HS-27A (cell line): ENCODE measurements around the gene IARS1.

Source experiments
- DNase-seq: peaks from one replicate; pipeline ENCODE4 v3.0.0-alpha.2; 2012; ENCODE audit warnings: low read depth, missing footprints

The IARS1 gene

GRCh38 chr9:92295240-92295790, 1.8 kb upstream of the IARS1 start:
- DNase-seq = no peak

- DNase-seq = no peak
Observed at GRCh38 chr9:92294297-92294676, 790 bp upstream of the IARS1 start.

DNA sequence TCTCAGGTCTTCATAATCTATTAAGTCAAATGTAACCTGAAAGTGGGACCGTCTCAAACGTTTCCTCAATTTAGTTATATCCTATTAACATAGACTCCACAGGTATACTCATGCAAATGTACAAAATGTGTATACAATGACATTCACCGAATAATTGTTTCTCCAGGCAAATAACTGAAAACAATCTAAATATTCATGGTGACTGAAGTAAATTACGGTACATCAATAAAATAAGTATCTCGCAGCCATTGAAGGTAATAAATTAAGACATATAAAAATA, 482 bp downstream of the IARS1 start:
- DNase-seq = no peak

DNA sequence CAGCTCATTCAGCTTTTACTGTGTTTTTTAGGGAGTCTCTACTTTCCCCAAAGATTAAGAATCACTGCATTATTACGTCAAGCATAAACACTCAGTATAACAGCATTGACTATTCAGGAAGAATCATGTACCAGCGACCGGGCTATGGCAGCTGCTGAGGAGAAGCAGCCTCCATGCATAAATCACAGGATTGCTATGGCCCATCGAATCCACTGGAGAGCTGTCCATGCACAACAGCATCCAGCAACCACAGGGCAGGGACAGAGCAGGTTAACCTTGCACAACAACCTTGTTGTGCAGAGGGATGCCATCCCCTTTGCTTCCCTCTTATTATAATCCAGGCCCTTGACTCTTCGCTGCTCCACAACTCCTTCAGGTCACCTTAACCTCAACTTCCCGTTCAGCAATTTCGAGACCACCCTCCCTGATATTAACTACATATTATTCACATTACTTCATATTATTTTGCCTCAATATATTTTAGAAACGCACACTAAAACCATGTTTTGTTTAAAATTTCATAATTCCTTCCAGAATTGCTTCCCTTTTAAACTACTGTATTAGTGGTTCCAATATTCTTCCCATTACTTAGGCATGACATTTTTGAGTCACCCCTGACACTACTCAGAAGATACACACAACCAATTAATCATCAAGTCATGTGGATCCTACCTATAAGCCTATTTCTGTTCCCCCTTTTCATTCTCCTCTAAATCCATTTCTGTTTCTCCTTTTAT, 991 bp downstream of the IARS1 start:
- no peak for DNase-seq

- no peak for DNase-seq
Observed at GRCh38 chr9:92291577-92291976, 1.9 kb downstream of the IARS1 start.

GRCh38 chr9:92290785-92291429, 2.6 kb downstream of the IARS1 start:
- no peak for DNase-seq

DNA sequence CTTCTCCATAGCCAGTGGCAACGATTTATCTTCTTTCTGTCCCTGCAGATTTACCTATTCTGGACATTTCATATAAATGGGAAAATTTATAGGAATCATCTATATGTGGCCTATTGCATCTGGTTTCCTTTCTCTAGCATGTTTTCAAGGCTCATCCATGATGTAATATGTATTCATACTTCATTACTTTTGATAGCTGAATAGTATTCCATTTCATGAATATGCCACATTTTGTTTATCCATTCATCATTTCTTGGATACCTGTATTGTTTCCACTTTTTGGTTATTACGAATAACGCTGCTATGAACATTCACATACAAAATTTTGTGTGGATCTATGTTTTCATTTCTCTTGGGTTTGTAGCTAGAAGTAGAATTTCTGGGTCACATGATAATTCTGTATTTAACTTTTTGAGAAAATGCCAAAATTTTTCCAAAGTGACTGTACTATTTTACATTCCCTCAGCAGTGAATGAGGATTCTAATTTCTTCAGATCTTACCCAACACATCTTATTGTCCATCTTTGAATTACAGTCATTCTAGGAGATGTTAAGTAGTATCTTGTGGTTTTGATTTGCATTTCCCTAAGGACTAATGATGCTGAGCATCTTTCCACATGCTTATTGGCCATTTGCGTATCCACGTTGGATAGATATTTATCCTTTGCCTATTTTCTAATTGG, 3.6 kb downstream of the IARS1 start:
- no peak for DNase-seq

GRCh38 chr9:92279302-92279701, 14.2 kb downstream of the IARS1 start:
- no peak for DNase-seq

- no peak for DNase-seq
Observed at GRCh38 chr9:92278110-92278509, 15.4 kb downstream of the IARS1 start.

DNA sequence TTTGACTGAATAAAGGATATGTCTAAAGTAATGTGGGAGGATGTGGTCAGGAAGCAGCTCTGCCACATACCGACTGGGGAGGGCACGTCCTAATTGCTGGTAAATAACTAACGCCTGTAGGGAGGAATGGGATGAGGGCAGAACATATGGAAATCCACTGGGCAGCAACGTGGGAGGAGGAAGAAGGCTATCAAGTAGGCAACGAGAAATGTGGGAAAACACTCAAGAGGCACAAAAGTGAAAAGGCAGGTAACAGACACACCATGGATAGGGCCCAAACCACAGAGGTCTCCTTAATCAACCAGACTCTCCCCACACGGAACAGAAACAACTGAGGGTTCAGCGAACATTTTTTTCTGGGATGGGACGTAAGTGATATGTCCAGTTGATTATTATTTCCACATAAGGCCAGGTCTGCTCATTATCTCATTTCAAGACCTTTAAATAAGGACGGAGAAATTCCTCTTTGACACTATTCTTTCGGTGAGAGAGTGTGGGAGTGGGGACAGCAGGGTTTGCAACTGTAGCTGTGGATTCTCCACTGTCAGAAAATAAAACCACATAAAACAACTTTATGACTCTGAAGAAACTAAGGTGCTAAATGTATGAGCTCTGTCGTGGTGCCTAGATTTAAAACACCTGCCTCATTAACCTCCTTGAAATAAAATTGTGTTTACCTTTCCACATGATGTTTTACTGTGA, 17.0 kb downstream of the IARS1 start:
- no peak for DNase-seq

DNA sequence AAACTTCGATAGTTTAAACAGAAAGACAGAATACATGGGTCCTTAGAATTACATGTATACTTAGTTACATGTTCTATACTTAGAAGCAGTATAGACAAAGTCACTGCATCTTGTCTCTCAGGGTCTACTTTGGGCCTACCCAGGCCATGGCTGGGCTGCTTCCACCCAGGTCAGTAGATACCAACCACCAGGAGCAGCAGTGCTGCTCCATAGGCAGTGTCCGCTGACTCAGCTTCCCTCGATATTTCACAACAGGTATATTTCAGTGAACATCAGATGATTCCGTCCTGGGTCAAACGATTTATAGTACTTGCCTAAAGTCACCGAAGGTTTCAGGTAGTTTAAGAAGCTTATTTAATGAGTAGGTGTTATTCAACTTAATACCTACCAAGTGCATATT, 18.0 kb downstream of the IARS1 start:
- no peak for DNase-seq

GRCh38 chr9:92270511-92270910, 23.0 kb downstream of the IARS1 start:
- no peak for DNase-seq

DNA sequence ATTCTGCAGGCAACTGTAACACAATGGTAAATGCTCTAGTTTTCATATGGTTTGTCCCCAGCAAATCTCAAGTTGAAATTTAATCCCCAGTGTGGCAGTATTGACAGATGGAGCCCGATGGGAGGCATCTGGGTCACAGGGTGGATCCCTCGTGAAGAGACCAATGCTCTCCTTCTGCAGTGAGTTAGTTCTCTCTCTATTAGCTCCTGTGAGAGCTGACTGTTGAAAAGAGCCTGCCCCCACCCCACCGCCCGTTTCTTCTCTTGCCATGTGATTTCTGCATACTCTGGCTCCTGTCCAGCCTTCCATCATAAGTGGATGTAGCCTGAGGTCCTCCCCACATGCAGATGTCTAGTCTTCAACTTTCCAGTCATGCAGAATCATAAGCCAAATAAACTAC, 27.0 kb downstream of the IARS1 start:
- no peak for DNase-seq

GRCh38 chr9:92265154-92265553, 28.3 kb downstream of the IARS1 start:
- DNase-seq = no peak

- DNase-seq = no peak
Observed at GRCh38 chr9:92263131-92263530, 30.4 kb downstream of the IARS1 start.

DNA sequence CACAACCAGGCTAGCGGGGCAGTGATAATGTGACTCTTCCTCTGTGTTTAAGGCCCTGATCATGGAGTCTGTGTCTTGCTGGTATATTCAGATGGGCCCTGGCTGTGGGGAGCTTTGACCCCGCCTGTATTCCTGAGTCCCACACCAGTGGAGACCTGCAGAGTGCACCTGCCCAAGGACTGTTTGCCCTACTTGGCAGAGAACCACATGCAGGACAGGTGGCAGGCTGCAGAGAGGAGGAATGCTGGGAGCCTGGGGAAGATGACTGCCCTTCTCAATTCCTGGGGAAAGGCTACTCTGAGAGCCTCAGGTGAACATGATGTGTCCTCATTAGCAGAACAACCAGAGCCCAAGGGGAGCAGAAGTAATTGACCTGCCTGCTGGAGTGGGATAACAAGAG, 36.2 kb downstream of the IARS1 start:
- DNase-seq = no peak

GRCh38 chr9:92254381-92255337, 38.8 kb downstream of the IARS1 start:
- no peak for DNase-seq

DNA sequence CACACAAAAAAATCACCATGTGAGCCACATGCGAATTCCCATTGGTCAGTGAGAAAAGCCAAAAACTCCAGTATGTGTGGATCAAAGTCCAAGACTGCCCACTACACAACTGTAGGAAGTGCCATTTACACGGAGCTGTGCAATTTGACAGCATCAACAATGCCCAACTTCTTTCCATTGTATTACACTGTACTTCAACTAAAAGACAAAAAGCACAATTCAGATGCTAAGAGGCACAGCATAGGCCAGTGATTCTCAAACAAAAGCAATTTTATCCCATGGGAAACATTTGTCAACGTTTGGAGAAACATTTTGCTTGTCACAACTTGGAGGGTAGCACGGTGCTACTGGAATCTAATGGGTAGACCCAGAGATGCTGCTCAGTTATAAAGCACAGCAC, 39.8 kb downstream of the IARS1 start:
- DNase-seq = no peak

DNA sequence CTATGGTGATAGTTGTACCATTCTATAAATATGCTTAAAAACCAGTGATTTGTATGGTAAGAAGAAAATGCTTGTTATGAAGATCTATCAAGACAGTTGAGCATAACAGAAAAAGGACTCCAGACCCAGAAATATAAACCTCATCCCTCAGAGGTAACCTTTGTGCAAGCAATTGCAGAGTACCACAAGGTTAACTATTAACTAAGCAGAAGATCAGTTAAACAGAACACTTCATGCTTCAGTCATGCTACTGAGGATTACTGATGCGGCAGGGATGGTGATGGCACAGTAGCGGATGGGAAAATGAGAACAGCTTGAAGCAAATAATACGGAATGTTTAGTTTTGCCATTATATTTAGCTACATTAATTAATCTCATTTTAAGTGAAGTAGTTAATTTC, 45.5 kb downstream of the IARS1 start:
- DNase-seq = no peak

GRCh38 chr9:92247296-92247695, 46.2 kb downstream of the IARS1 start:
- no peak for DNase-seq

- peak; percentile 33 for DNase-seq
Observed at GRCh38 chr9:92245005-92245797, 48.3 kb downstream of the IARS1 start.
